ENCODE results near the gene RMI1.
A peak's percentile ranks its signal among the peaks of the same experiment; 100 is the strongest.

RMI1 gene

GRCh38 chr9:83965350-83966208 lies 15.0 kb upstream of the RMI1 start (continued):
- 0 out of 2 replicates have a peak, but pooled peaks have one; percentile 9 for TF ChIP-seq ZNF501 (tag by site-specific recombination; IDR thresholded peaks at IDR 0.05)
- TF ChIP-seq ZNF366 (tag by site-specific recombination; conservative IDR thresholded peaks at IDR 0.05): 0 out of 2 replicates have a peak, but pooled peaks have one; percentile 38
- no peak for TF ChIP-seq SETDB1 (IDR thresholded peaks at IDR 0.05; ENCODE audit: insufficient read length, low read length)
- no peak for TF ChIP-seq ZNF843 (tag by site-specific recombination; IDR thresholded peaks at IDR 0.05)
- TF ChIP-seq, protein P1, sequence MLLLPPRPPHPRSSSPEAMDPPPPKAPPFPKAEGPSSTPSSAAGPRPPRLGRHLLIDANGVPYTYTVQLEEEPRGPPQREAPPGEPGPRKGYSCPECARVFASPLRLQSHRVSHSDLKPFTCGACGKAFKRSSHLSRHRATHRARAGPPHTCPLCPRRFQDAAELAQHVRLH (tag by site-specific recombination; IDR thresholded peaks at IDR 0.05): no peak
- no peak for TF ChIP-seq ZBTB49 (tag by site-specific recombination; IDR thresholded peaks at IDR 0.05; ENCODE audit: low read depth)
- no peak for TF ChIP-seq ZSCAN30 (tag by site-specific recombination; IDR thresholded peaks at IDR 0.05)
- TF ChIP-seq ZNF629 (tag by site-specific recombination; IDR thresholded peaks at IDR 0.05): peak; percentile 76
- peak; percentile 88 for TF ChIP-seq OSR2 (tag by site-specific recombination; IDR thresholded peaks at IDR 0.05)
- no peak for TF ChIP-seq ZBTB26 (tag by site-specific recombination; optimal IDR thresholded peaks at IDR 0.05)
- TF ChIP-seq ZNF626 (tag by site-specific recombination; IDR thresholded peaks at IDR 0.05): no peak
- TF ChIP-seq ZNF610 (tag by site-specific recombination; IDR thresholded peaks at IDR 0.05; ENCODE audit: borderline replicate concordance): no peak
- no peak for TF ChIP-seq ZNF48 (tag by site-specific recombination; IDR thresholded peaks at IDR 0.05)
- TF ChIP-seq YY2 (tag by site-specific recombination; IDR thresholded peaks at IDR 0.05): no peak
- no peak for TF ChIP-seq ZNF548 (tag by site-specific recombination; IDR thresholded peaks at IDR 0.05)
- TF ChIP-seq ZNF768 (tag by site-specific recombination; IDR thresholded peaks at IDR 0.05): no peak
- TF ChIP-seq ZNF133 (tag by site-specific recombination; IDR thresholded peaks at IDR 0.05): no peak
- 0 out of 2 replicates have a peak, but pooled peaks have one; percentile 5 for TF ChIP-seq ZNF664 (tag by site-specific recombination; IDR thresholded peaks at IDR 0.05)
- no peak for TF ChIP-seq ZNF148 (tag by site-specific recombination; IDR thresholded peaks at IDR 0.05; ENCODE audit: borderline replicate concordance)
- peak; percentile 82 for TF ChIP-seq MYNN (tag by site-specific recombination; IDR thresholded peaks at IDR 0.05; ENCODE audit: borderline replicate concordance)
- no peak for TF ChIP-seq INSM2 (tag by site-specific recombination; IDR thresholded peaks at IDR 0.05)
- TF ChIP-seq, protein P2, sequence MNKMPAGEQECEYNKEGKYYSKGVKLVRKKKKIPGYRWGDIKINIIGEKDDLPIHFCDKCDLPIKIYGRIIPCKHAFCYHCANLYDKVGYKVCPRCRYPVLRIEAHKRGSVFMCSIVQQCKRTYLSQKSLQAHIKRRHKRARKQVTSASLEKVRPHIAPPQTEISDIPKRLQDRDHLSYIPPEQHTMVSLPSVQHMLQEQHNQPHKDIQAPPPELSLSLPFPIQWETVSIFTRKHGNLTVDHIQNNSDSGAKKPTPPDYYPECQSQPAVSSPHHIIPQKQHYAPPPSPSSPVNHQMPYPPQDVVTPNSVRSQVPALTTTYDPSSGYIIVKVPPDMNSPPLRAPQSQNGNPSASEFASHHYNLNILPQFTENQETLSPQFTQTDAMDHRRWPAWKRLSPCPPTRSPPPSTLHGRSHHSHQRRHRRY (tag by site-specific recombination; IDR thresholded peaks at IDR 0.05): no peak

Measured in HEK293 (cell line).